Measurements from ENCODE around the gene CECR2. TPM values are rescaled to one million over a fixed set of nuclear protein-coding genes. Genes with fewer than 3 reads are reported as not detected.

Gene CECR2
- total RNA-seq, 1 donor from 2014 or later = 67.8 TPM

GRCh38 chr22:17483688-17484372 is 114.6 kb downstream of the CECR2 start:
- H3K79me2 ChIP-seq (ENCODE audit: low read depth) = peaks cover 98% of the 10 kb centered on the region
- no peak overlapping the region for H3K4me3 Mint-ChIP-seq
- H3K36me3 ChIP-seq = peaks cover 4% of the 10 kb centered on the region
- TF ChIP-seq CTCF (IDR thresholded peaks at IDR 0.05) (no peak), EZH2phosphoT487 (IDR thresholded peaks at IDR 0.05) (no peak), EZH2 (IDR thresholded peaks at IDR 0.05) (no peak)
- H3K36me3 Mint-ChIP-seq = peaks cover 30% of the 10 kb centered on the region
- H3K9ac ChIP-seq = no peak overlapping the region
- no peak overlapping the region for H3K4me3 ChIP-seq
- H3K4me1 Mint-ChIP-seq = peaks cover 3% of the 10 kb centered on the region
- H3F3A ChIP-seq (ENCODE audit: low read depth) = peaks cover 7% of the 10 kb centered on the region
- H4K20me1 ChIP-seq (ENCODE audit: low read depth) = peaks cover 66% of the 10 kb centered on the region
- H3K4me2 ChIP-seq = no peak overlapping the region
- no peaks in the 10 kb centered on the region for H3K9me3 ChIP-seq (ENCODE audit: low read depth)
- H3K9me3 Mint-ChIP-seq = no peaks in the 10 kb centered on the region
- H2AFZ ChIP-seq (replicated peaks) = no peak overlapping the region
- H3K27me3 ChIP-seq = no peaks in the 10 kb centered on the region
- no peak overlapping the region for H3K27ac Mint-ChIP-seq
- no peaks in the 10 kb centered on the region for H3K27me3 Mint-ChIP-seq (ENCODE audit: insufficient read depth, low read depth)
- no peaks in the 10 kb centered on the region for H3K4me1 ChIP-seq
- peak overlapping the region; percentile 53 for H3K27ac ChIP-seq
- DNase-seq (ENCODE audit: low spot score) = no peak

- Histone ChIP-seq H3F3A (ENCODE audit: low read depth) (peaks cover 7% of the 10 kb centered on the region), H3K36me3 (peaks cover 3% of the 10 kb centered on the region), H3K79me2 (ENCODE audit: low read depth) (peaks cover 98% of the 10 kb centered on the region), H3K4me3 (no peak overlapping the region), H3K27me3 (no peaks in the 10 kb centered on the region), H3K9ac (no peak overlapping the region), H3K9me3 (ENCODE audit: low read depth) (no peaks in the 10 kb centered on the region), H3K4me2 (no peak overlapping the region), H2AFZ (replicated peaks) (no peak overlapping the region), H3K27ac (no peak overlapping the region), H3K4me1 (no peaks in the 10 kb centered on the region), H4K20me1 (ENCODE audit: low read depth) (peaks cover 59% of the 10 kb centered on the region)
- no peak for DNase-seq (ENCODE audit: low spot score)
- Mint-ChIP-seq H3K9me3 (no peaks in the 10 kb centered on the region), H3K4me1 (peaks cover 3% of the 10 kb centered on the region), H3K27ac (no peak overlapping the region), H3K4me3 (no peak overlapping the region), H3K27me3 (ENCODE audit: insufficient read depth, low read depth) (no peaks in the 10 kb centered on the region), H3K36me3 (peaks cover 33% of the 10 kb centered on the region)
- TF ChIP-seq EZH2phosphoT487 (IDR thresholded peaks at IDR 0.05) = no peak
- no peak for TF ChIP-seq CTCF (IDR thresholded peaks at IDR 0.05)
- no peak for TF ChIP-seq EZH2 (IDR thresholded peaks at IDR 0.05)
Observed at GRCh38 chr22:17484608-17485007, 115.3 kb downstream of the CECR2 start.

GRCh38 chr22:17486313-17486712 is 117.1 kb downstream of the CECR2 start:
- Mint-ChIP-seq H3K27me3 (ENCODE audit: insufficient read depth, low read depth) (no peaks in the 10 kb centered on the region), H3K36me3 (peaks cover 31% of the 10 kb centered on the region)
- peaks cover 98% of the 10 kb centered on the region for H3K79me2 ChIP-seq (ENCODE audit: low read depth)

More at GRCh38 chr22:17486313-17486712, 117.1 kb downstream of the CECR2 start:
- Mint-ChIP-seq H3K9me3 (no peaks in the 10 kb centered on the region), H3K27ac (no peak overlapping the region), H3K4me1 (peaks cover 11% of the 10 kb centered on the region), H3K4me3 (no peak overlapping the region)
- H3K27me3 ChIP-seq = no peaks in the 10 kb centered on the region
- H3F3A ChIP-seq (ENCODE audit: low read depth) = peaks cover 11% of the 10 kb centered on the region
- no peaks in the 10 kb centered on the region for H3K9me3 ChIP-seq (ENCODE audit: low read depth)
- H4K20me1 ChIP-seq (ENCODE audit: low read depth) = peaks cover 74% of the 10 kb centered on the region
- H3K4me2 ChIP-seq = no peak overlapping the region
- H3K4me1 ChIP-seq = peaks cover 10% of the 10 kb centered on the region
- H3K27ac ChIP-seq = peak overlapping the region; percentile 5
- H3K4me3 ChIP-seq = no peak overlapping the region
- DNase-seq (ENCODE audit: low spot score) = no peak
- TF ChIP-seq EZH2phosphoT487 (IDR thresholded peaks at IDR 0.05) (no peak), EZH2 (IDR thresholded peaks at IDR 0.05) (no peak), CTCF (IDR thresholded peaks at IDR 0.05) (no peak)
- H3K36me3 ChIP-seq = no peaks in the 10 kb centered on the region
- H3K9ac ChIP-seq = no peak overlapping the region
- no peak overlapping the region for H2AFZ ChIP-seq (replicated peaks)

Measured in neural progenitor cell (in vitro differentiated cells).